Body of pancreas (tissue), 4 donors: ENCODE measurements around the gene EIF3F. TPM values are rescaled to one million over a fixed set of nuclear protein-coding genes. Genes with fewer than 3 reads are reported as not detected.

ENCODE experiments used
- ATAC-seq: fragments of 150-250 bp; one replicate; pipeline ENCODE4 v1.9.1; 2016
- DNase-seq, 4 donors: peaks; one replicate each; pipeline ENCODE4 v3.0.0-alpha.2; 2019
- H3K27ac ChIP-seq, 4 donors: fragments of 200-600 bp; sonication (generic); 1 replicate in 3 of 4; 2 replicates in 1 of 4; pipeline versions ENCODE4 v1.5.1 to v1.6.1; 2016 to 2019; ENCODE audit warnings: mild to moderate bottlenecking in 1 of 4, mixed read lengths in 1 of 4, moderate library complexity in 1 of 4
- H3K27me3 ChIP-seq, 2 donors: fragments of 200-600 bp; sonication (generic); one replicate each; pipeline ENCODE4 v1.6.0; 2016; ENCODE audit warnings: mild to moderate bottlenecking in 1 of 2
- H3K36me3 ChIP-seq, 2 donors: fragments of 200-600 bp; sonication (generic); replicated peaks in 1 of 2; 2 replicates each; pipeline ENCODE4 v1.5.1; 2016; ENCODE audit warnings: low read depth in 2 of 2; ENCODE audit not compliant: insufficient read depth in 1 of 2
- H3K4me1 ChIP-seq: fragments of 200-600 bp; sonication (generic); one replicate; pipeline ENCODE4 v1.6.0; 2016
- H3K4me3 ChIP-seq, 2 donors: fragments of 200-600 bp; sonication (generic); 1 replicate in 1 of 2; 2 replicates in 1 of 2; pipeline ENCODE4 v1.5.1; 2016 to 2019
- H3K9me3 ChIP-seq, 3 donors: fragments of 200-600 bp; sonication (generic); 1 replicate in 2 of 3; 2 replicates in 1 of 3; pipeline ENCODE4 v1.5.1; 2016
- CTCF ChIP-seq, 7 experiments: fragments of 450-650 bp in 4 of 7; fragments of 200-600 bp in 3 of 7; sonication (generic) in 3 of 7; IDR thresholded peaks; one replicate each; pipeline ENCODE4 v1.5.1; 2016 to 2019; ENCODE audit warnings: antibody characterized with exemption in 7 of 7
- POLR2A ChIP-seq, 3 donors: fragments of 450-650 bp; IDR thresholded peaks; one replicate each; pipeline ENCODE4 v1.6.1; 2016; ENCODE audit warnings: antibody characterized with exemption in 3 of 3, mild to moderate bottlenecking in 2 of 3
- WGBS, 2 donors: methylation state at CpG; one replicate each; pipeline ENCODE4 v1.1.5; 2017; 5-methylcytosine and 5-hydroxymethylcytosine counted together
- intact Hi-C: fragments of 100-400 bp; cut with DNase I; formaldehyde crosslinking; loops from one replicate; pipeline ENCODE4 v1.15.1; 2023
- total RNA-seq, 2 donors: library from RNA; depleted of rRNA; stranded (reverse); fragments of >200 nt; gene quantifications; one replicate each; pipeline ENCODE4 v1.1.0, GENCODE V29; 2016

Gene EIF3F
- total RNA-seq, 2 donors from 2014 or later: 138 to 153 TPM

DNA sequence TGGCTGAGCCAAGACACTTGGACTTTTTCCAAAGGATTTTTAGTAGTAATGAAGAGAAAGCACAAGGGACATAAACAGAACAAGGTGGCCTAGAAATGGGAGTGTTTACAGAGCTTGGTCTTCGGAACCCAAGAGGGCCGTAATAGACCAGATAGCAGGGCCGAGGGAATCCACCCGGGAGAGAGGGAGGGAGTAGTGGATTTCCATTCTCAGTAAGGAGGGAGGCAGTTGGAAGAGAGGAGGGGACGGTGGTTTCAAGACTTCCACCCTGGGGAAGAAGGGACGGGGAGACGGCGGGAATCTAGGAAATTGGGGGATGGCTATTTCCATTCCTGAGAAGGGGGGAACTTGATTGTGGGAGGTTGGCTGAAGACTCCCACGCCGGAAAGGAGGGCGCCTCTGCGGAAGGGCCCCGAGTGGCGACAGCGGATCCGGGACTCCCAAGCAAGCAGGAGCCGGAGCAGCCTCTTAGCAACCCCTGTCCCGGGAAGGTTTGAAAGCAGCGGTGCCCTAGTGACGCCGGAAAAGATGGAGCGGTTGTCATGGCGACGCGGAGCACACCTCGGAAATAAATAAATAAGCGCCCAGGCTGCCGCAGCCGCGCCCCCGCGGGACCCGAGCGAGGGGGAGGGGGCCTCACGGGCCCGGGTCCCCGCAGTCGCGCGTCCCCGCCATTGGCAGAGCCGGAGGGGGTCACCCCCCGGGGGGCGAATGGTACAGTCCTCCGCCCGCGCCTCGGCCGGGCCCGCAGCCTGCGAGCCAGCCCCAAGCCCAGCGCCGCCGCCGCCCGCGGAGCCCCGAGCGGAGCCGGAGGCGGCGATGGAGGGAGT, 31.6 kb downstream of the EIF3F start:
- Histone ChIP-seq H3K27ac (peak overlapping the region in 2 of 4 donors; percentile 24 to 33), H3K4me3 (peak overlapping the region in 1 of 2 donors; percentile 40), H3K27me3 (peaks cover 0 to 11% of the 10 kb centered on the region in 2 donors), H3K4me1 (peaks cover 12% of the 10 kb centered on the region), H3K9me3 (no peaks in the 10 kb centered on the region), H3K36me3 (no peaks in the 10 kb centered on the region)
- ATAC-seq (peak; percentile 66), DNase-seq (peak; percentile 69 to 78 (median 76))
- intact Hi-C loops: no loop called here
- WGBS, 2 donors: 2 to 8% methylated on average over 21 to 62 of the region's 62 CpGs
- no peak for TF ChIP-seq POLR2A (IDR thresholded peaks at IDR 0.05)
- no peak for TF ChIP-seq CTCF (IDR thresholded peaks at IDR 0.05)

GRCh38 chr11:8019314-8020243, 32.4 kb downstream of the EIF3F start:
- 0 to 1% methylated on average over 20 to 60 of the region's 84 CpGs for WGBS, 2 donors
- Histone ChIP-seq H3K9me3 (no peaks in the 10 kb centered on the region), H3K4me3 (peak overlapping the region in 1 of 2 donors; percentile 40), H3K27me3 (peaks cover 0 to 11% of the 10 kb centered on the region in 2 donors), H3K36me3 (no peaks in the 10 kb centered on the region), H3K27ac (peak overlapping the region in 2 of 4 donors; percentile 24 to 33), H3K4me1 (peaks cover 12% of the 10 kb centered on the region)
- peak in 2 of 4 donors; percentile 27 to 34 for DNase-seq
- intact Hi-C loops: no loop called here
- peak in 1 of 3 donors; percentile 6 for TF ChIP-seq POLR2A (IDR thresholded peaks at IDR 0.05)
- TF ChIP-seq CTCF (IDR thresholded peaks at IDR 0.05): no peak
- peak; percentile 43 for ATAC-seq

DNA sequence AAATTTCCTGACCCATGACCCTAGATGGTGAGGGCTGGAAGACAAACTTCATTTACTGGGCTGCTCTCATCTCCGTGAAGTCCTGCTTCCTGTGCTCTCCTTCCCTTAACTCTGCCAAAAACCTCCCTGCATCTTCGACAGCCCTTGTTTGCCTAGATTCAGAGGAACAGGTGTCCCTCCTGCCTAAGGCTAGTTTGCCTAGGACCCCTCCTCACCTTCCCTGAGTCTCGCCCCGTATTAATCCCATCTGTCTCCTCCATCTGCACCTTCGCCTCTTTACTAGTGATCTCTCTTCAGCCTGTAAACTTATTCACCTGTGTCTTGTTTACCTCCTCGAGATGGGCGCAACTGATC, 33.1 kb downstream of the EIF3F start:
- H3K9me3 ChIP-seq: no peaks in the 10 kb centered on the region
- H3K27me3 ChIP-seq: peaks cover 0 to 11% of the 10 kb centered on the region in 2 donors
- H3K27ac ChIP-seq: no peak overlapping the region
- peaks cover 12% of the 10 kb centered on the region for H3K4me1 ChIP-seq
- no peak for TF ChIP-seq POLR2A (IDR thresholded peaks at IDR 0.05)
- no peak for TF ChIP-seq CTCF (IDR thresholded peaks at IDR 0.05)
- intact Hi-C loops: no loop called here
- DNase-seq (no peak), ATAC-seq (no peak)
- H3K4me3 ChIP-seq: no peak overlapping the region
- no peaks in the 10 kb centered on the region for H3K36me3 ChIP-seq
- WGBS, 2 donors: 56 to 60% methylated on average over 7 of the region's 7 CpGs

- no peaks in the 10 kb centered on the region for H3K9me3 ChIP-seq
- H3K27ac ChIP-seq: no peak overlapping the region
- peaks cover 0 to 11% of the 10 kb centered on the region in 2 donors for H3K27me3 ChIP-seq
- intact Hi-C loops: no loop called here
- H3K4me3 ChIP-seq: no peak overlapping the region
- 29 to 47% methylated on average over 1 of the region's 1 CpG for WGBS, 2 donors
- DNase-seq: no peak
- no peaks in the 10 kb centered on the region for H3K36me3 ChIP-seq
- ATAC-seq: no peak
- TF ChIP-seq CTCF (IDR thresholded peaks at IDR 0.05) (no peak), POLR2A (IDR thresholded peaks at IDR 0.05) (no peak)
- H3K4me1 ChIP-seq: peaks cover 12% of the 10 kb centered on the region
These were observed 34.8 kb downstream of the EIF3F start for GRCh38 chr11:8021920-8022319.
